Glomerular endothelial cell (primary cell): ENCODE measurements around the gene ME2. TPM values are rescaled to one million over a fixed set of nuclear protein-coding genes. Genes with fewer than 3 reads are reported as not detected.
"Not testable (repeated sequence)": the region's sequence is repeated elsewhere in the genome, so short reads cannot be mapped to it uniquely, and the experiment has no call there.

ENCODE experiments used
- DNase-seq: peaks from one replicate; pipeline ENCODE4 v3.0.0-alpha.2; 2011; ENCODE audit warnings: low read depth, low spot score; ENCODE audit errors: extremely low read depth
- total RNA-seq: library from RNA; depleted of rRNA; stranded (reverse); fragments of >200 nt; gene quantifications from 2 replicates; pipeline ENCODE4 v1.2.3, GENCODE V29; 2015

The ME2 gene
- total RNA-seq, 1 donor from 2014 or later = 41.8 TPM

GRCh38 chr18:50969448-50969847 lies 90.5 kb downstream of the ME2 start:
- no peak for DNase-seq

- DNase-seq = no peak
Measured at GRCh38 chr18:50970006-50970405, 91.1 kb downstream of the ME2 start.

GRCh38 chr18:50972404-50972803 lies 93.5 kb downstream of the ME2 start:
- not testable (repeated sequence) for DNase-seq

GRCh38 chr18:50973367-50974126 lies 94.6 kb downstream of the ME2 start:
- DNase-seq = no peak

- no peak for DNase-seq
Measured at GRCh38 chr18:50977037-50977760, 98.3 kb downstream of the ME2 start.

- DNase-seq = no peak
Measured at GRCh38 chr18:50981381-50981780, 102.5 kb downstream of the ME2 start.

- DNase-seq = no peak
Measured at GRCh38 chr18:50982086-50982801, 103.3 kb downstream of the ME2 start.

GRCh38 chr18:50982802-50983179 lies 103.9 kb downstream of the ME2 start:
- no peak for DNase-seq

- no peak for DNase-seq
Measured at GRCh38 chr18:50986360-50987087, 107.6 kb downstream of the ME2 start.

GRCh38 chr18:50987261-50987660 lies 108.3 kb downstream of the ME2 start:
- no peak for DNase-seq

- no peak for DNase-seq
Measured at GRCh38 chr18:50989711-50990110, 110.8 kb downstream of the ME2 start.

- DNase-seq = no peak
Measured at GRCh38 chr18:50992351-50992762, 113.4 kb downstream of the ME2 start.

GRCh38 chr18:50994031-50994430 lies 115.1 kb downstream of the ME2 start:
- DNase-seq = no peak

- not testable (repeated sequence) for DNase-seq
Measured at GRCh38 chr18:51003174-51003573, 124.3 kb downstream of the ME2 start.

Other genes with a start within 250 kb of the ME2 start
- gene MRO, start 59.1 kb upstream of the ME2 start, total RNA-seq = not detected in 2 replicates
- 7.2 and 8.2 TPM in 2 replicates for gene ELAC1, start 88.9 kb downstream of the ME2 start, total RNA-seq
- 80.1 and 90.7 TPM in 2 replicates for gene SMAD4, start 151.1 kb downstream of the ME2 start, total RNA-seq